Stimulated activated CD8-positive, alpha-beta memory T cell treated with anti-CD3 and anti-CD28 coated beads, Interleukin-12 subunit alpha, Interleukin-12 subunit beta, amount 100 ng/mL, for 24 hours (primary cell): ENCODE data around the gene MMP7.

Experiments
- DNase-seq: peaks from one replicate; pipeline ENCODE4 v3.0.0-alpha.2; 2020; ENCODE audit errors: extremely low read depth

MMP7 gene

GRCh38 chr11:102495161-102496042, 35.1 kb downstream of the MMP7 start:
- peak; percentile 3 for DNase-seq

- DNase-seq = no peak
Observed at GRCh38 chr11:102494216-102494615, 36.3 kb downstream of the MMP7 start.

GRCh38 chr11:102493524-102493923, 37.0 kb downstream of the MMP7 start:
- no peak for DNase-seq

- DNase-seq = no peak
Observed at GRCh38 chr11:102491969-102492368, 38.6 kb downstream of the MMP7 start.

GRCh38 chr11:102489186-102490145, 41.1 kb downstream of the MMP7 start:
- no peak for DNase-seq

GRCh38 chr11:102488208-102488607, 42.3 kb downstream of the MMP7 start:
- no peak for DNase-seq

- DNase-seq = no peak
Observed at GRCh38 chr11:102487214-102487613, 43.3 kb downstream of the MMP7 start.

- DNase-seq = no peak
Observed at GRCh38 chr11:102486584-102486983, 44.0 kb downstream of the MMP7 start.

- DNase-seq = no peak
Observed at GRCh38 chr11:102485095-102485722, 45.3 kb downstream of the MMP7 start.

GRCh38 chr11:102482433-102482832, 48.1 kb downstream of the MMP7 start:
- DNase-seq = no peak

- DNase-seq = no peak
Observed at GRCh38 chr11:102479733-102480132, 50.8 kb downstream of the MMP7 start.

GRCh38 chr11:102478673-102479299, 51.8 kb downstream of the MMP7 start:
- DNase-seq = no peak

- no peak for DNase-seq
Observed at GRCh38 chr11:102476812-102477211, 53.7 kb downstream of the MMP7 start.

- DNase-seq = no peak
Observed at GRCh38 chr11:102476069-102476468, 54.5 kb downstream of the MMP7 start.

- no peak for DNase-seq
Observed at GRCh38 chr11:102473543-102473942, 57.0 kb downstream of the MMP7 start.

GRCh38 chr11:102472127-102472526, 58.4 kb downstream of the MMP7 start:
- no peak for DNase-seq

- DNase-seq = no peak
Observed at GRCh38 chr11:102471474-102471873, 59.1 kb downstream of the MMP7 start.
